ENCODE data around the gene TCP10L.

TCP10L gene

DNA sequence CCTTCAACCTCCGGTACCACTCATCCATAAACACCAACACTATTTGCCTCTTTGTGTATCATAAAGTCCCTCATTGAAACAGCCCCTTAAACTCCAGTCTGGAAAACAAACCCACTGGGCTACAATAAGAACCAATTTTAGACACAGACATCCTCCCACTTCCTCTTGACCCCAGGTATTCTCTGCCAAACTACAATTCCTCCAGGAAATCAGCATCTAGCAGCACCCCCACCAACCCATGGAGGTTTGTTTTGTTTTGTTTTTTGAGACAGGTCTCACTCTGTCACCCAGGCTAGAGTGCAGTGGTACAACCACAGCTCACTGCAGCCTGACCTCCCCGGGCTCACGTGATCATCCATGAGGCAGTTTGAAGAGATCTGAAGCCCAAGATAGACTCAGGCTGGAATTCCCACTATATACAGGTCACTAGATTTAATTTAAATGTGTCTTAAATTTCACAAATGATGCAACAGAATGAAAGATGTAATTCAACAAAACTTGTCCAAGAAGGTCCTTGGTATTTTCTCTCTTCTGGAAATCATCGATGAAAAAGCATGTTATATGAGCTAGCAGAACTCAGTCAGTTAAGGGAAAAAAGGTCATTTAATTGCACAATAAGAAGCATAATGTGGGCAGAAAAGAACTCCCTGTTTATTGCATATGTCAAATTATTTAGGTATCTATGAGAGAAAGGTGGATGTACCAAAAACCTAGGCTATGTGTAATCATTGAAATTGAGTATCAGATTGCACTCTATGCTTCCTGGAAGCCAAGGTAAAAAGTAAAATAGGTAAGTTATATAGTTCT is 30.3 kb downstream of the TCP10L start (continued):
- TF ChIP-seq, protein P1, sequence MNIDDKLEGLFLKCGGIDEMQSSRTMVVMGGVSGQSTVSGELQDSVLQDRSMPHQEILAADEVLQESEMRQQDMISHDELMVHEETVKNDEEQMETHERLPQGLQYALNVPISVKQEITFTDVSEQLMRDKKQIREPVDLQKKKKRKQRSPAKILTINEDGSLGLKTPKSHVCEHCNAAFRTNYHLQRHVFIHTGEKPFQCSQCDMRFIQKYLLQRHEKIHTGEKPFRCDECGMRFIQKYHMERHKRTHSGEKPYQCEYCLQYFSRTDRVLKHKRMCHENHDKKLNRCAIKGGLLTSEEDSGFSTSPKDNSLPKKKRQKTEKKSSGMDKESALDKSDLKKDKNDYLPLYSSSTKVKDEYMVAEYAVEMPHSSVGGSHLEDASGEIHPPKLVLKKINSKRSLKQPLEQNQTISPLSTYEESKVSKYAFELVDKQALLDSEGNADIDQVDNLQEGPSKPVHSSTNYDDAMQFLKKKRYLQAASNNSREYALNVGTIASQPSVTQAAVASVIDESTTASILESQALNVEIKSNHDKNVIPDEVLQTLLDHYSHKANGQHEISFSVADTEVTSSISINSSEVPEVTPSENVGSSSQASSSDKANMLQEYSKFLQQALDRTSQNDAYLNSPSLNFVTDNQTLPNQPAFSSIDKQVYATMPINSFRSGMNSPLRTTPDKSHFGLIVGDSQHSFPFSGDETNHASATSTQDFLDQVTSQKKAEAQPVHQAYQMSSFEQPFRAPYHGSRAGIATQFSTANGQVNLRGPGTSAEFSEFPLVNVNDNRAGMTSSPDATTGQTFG (tag by site-specific recombination; IDR thresholded peaks at IDR 0.05; ENCODE audit: borderline replicate concordance), result no peak
- TF ChIP-seq ZNF747 (tag by site-specific recombination; IDR thresholded peaks at IDR 0.05) (no peak), ZBTB20 (tag by site-specific recombination; IDR thresholded peaks at IDR 0.05) (no peak)

DNA sequence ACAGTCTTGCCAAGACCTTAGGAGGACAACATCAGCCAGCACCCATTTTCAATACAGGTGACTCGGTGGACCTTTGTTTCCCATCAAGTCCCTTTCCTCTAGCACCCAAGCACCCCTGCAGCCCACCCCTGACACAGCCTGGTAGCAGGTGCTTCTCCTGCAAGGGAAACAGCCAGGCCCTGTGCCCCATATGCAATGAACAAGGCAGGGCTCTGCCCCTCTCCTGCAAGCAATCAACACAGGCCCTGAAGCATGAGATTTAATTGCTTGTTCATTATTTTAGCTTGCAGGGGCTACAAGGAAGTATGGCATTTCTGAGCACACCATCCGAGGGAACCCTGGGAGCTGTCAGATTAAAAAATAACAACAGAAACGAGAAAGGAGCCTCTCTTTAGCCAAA is 35.4 kb downstream of the TCP10L start:
- H3K4me1 ChIP-seq (ENCODE audit: control insufficient read depth, insufficient read depth, low read length), result no peaks in the 10 kb centered on the region
- no peaks in the 10 kb centered on the region for H3K36me3 ChIP-seq (ENCODE audit: control insufficient read depth in 2 of 2, insufficient read depth in 1 of 2, low read length in 2 of 2)
- ChIA-PET CTCF (interaction anchor here (0.6 to 1.9 kb wide), 2 partner anchors 19 to 177 kb away, joined by 3 to 6 read pairs; no protein-coding TSS in a partner anchor), POLR2A (no interaction called here)
- TF ChIP-seq ZNF677 (tag by site-specific recombination; IDR thresholded peaks at IDR 0.05) (no peak), ZNF664 (tag by site-specific recombination; IDR thresholded peaks at IDR 0.05) (no peak), ZNF157 (tag by site-specific recombination; IDR thresholded peaks at IDR 0.05) (no peak), ZNF501 (tag by site-specific recombination; IDR thresholded peaks at IDR 0.05) (no peak), ZNF837 (tag by site-specific recombination; IDR thresholded peaks at IDR 0.05) (no peak), KLF9 (tag by site-specific recombination; IDR thresholded peaks at IDR 0.05; ENCODE audit: low read depth) (no peak)
- H3K27ac ChIP-seq (ENCODE audit: extremely low read depth, low read depth, low read length), result no peak overlapping the region
- no peak overlapping the region for H3K4me3 ChIP-seq (ENCODE audit: low read depth, low read length)
- no peaks in the 10 kb centered on the region for H3K9me3 ChIP-seq (ENCODE audit: control insufficient read depth, insufficient read depth, low read depth, low read length)

DNA sequence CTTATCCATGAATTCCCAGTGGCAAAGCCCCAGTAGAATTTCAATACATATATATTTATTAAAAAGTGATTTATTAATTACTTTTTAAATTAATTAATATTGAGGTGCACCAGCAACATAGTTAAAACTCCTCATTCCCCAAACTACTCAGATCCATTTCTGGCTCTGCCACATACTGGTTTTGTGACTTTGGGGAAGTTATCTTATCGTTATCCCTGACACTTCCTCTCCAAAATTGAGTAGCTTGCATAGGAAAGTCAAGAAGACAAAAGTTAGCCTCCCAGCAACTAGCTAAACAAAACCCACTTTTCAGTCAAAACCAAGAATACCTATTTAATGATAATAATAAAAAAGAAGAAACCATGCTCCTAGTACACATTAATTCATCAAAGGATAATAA is 35.9 kb downstream of the TCP10L start:
- H3K4me3 ChIP-seq (ENCODE audit: low read depth, low read length), result no peak overlapping the region
- CTCF ChIA-PET, result interaction anchor here (0.6 to 1.9 kb wide), 2 partner anchors 20 to 177 kb away, joined by 3 to 6 read pairs; no protein-coding TSS in a partner anchor
- H3K36me3 ChIP-seq (ENCODE audit: control insufficient read depth in 2 of 2, insufficient read depth in 1 of 2, low read length in 2 of 2), result no peaks in the 10 kb centered on the region
- TF ChIP-seq ZSCAN23 (tag by site-specific recombination; IDR thresholded peaks at IDR 0.05) (no peak), ZNF48 (tag by site-specific recombination; IDR thresholded peaks at IDR 0.05) (no peak), ZNF664 (tag by site-specific recombination; IDR thresholded peaks at IDR 0.05) (no peak), SP2 (tag by site-specific recombination; IDR thresholded peaks at IDR 0.05) (no peak), ZNF24 (tag by site-specific recombination; IDR thresholded peaks at IDR 0.05) (no peak), ZNF747 (tag by site-specific recombination; IDR thresholded peaks at IDR 0.05) (no peak), ZNF174 (tag by site-specific recombination; IDR thresholded peaks at IDR 0.05) (no peak)
- TF ChIP-seq, protein P2, sequence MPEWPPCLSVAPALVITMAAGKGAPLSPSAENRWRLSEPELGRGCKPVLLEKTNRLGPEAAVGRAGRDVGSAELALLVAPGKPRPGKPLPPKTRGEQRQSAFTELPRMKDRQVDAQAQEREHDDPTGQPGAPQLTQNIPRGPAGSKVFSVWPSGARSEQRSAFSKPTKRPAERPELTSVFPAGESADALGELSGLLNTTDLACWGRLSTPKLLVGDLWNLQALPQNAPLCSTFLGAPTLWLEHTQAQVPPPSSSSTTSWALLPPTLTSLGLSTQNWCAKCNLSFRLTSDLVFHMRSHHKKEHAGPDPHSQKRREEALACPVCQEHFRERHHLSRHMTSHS (tag by site-specific recombination; IDR thresholded peaks at IDR 0.05), result no peak
- H3K9me3 ChIP-seq (ENCODE audit: control insufficient read depth, insufficient read depth, low read depth, low read length), result no peaks in the 10 kb centered on the region
- no peaks in the 10 kb centered on the region for H3K4me1 ChIP-seq (ENCODE audit: control insufficient read depth, insufficient read depth, low read length)
- POLR2A ChIA-PET, result no interaction called here
- H3K27ac ChIP-seq (ENCODE audit: extremely low read depth, low read depth, low read length), result no peak overlapping the region

DNA sequence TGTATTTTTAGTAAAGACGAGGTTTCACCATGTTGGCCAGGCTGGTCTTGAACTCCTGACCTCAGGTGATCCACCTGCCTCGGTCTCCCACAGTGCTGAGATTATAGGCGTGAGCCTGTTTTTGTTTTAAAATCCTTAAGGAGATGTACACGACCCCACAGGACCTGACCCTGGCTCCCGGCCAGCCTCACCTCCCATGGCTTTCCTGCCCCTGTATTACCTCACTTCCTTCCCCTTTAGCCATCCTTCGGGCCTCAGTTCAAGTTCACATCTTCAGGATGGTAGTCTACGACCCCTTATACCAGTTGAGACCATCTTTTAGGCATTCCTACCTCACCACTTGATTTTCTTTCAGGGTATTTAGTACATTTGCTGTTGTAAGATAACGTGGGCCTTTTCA is 36.3 kb downstream of the TCP10L start:
- ChIA-PET POLR2A (no interaction called here), CTCF (interaction anchor here (1.9 kb wide), 1 partner anchor 20 kb away, joined by 6 read pairs; no protein-coding TSS in a partner anchor)
- H3K4me3 ChIP-seq (ENCODE audit: low read depth, low read length), result no peak overlapping the region
- no peak overlapping the region for H3K27ac ChIP-seq (ENCODE audit: extremely low read depth, low read depth, low read length)
- no peaks in the 10 kb centered on the region for H3K4me1 ChIP-seq (ENCODE audit: control insufficient read depth, insufficient read depth, low read length)
- H3K9me3 ChIP-seq (ENCODE audit: control insufficient read depth, insufficient read depth, low read depth, low read length), result no peaks in the 10 kb centered on the region
- no peaks in the 10 kb centered on the region for H3K36me3 ChIP-seq (ENCODE audit: control insufficient read depth in 2 of 2, insufficient read depth in 1 of 2, low read length in 2 of 2)
- TF ChIP-seq ZNF658 (tag by site-specific recombination; IDR thresholded peaks at IDR 0.05) (no peak), ZNF292 (tag by site-specific recombination; IDR thresholded peaks at IDR 0.05; ENCODE audit: borderline replicate concordance, low read depth) (no peak), KLF10 (tag by site-specific recombination; IDR thresholded peaks at IDR 0.05) (no peak), ZSCAN23 (tag by site-specific recombination; IDR thresholded peaks at IDR 0.05) (no peak), TCF7L2 (IDR thresholded peaks at IDR 0.05; ENCODE audit: borderline replicate concordance, low read depth, low read length) (no peak), ZNF112 (tag by site-specific recombination; IDR thresholded peaks at IDR 0.05) (no peak), ZNF24 (tag by site-specific recombination; IDR thresholded peaks at IDR 0.05) (no peak), ZNF660 (tag by site-specific recombination; IDR thresholded peaks at IDR 0.05) (no peak), ZNF324 (tag by site-specific recombination; IDR thresholded peaks at IDR 0.05) (no peak), ZNF302 (tag by site-specific recombination; IDR thresholded peaks at IDR 0.05; ENCODE audit: low read depth) (no peak), ZBTB7A (tag by site-specific recombination; IDR thresholded peaks at IDR 0.05; ENCODE audit: low read depth) (no peak), ZNF707 (tag by site-specific recombination; IDR thresholded peaks at IDR 0.05) (no peak), BCL11A (tag by site-specific recombination; IDR thresholded peaks at IDR 0.05; ENCODE audit: low read depth) (no peak), ZNF76 (tag by site-specific recombination; IDR thresholded peaks at IDR 0.05; ENCODE audit: borderline replicate concordance, low read depth) (no peak), ZNF596 (tag by site-specific recombination; IDR thresholded peaks at IDR 0.05) (no peak), ZNF114 (tag by site-specific recombination; IDR thresholded peaks at IDR 0.05) (no peak)
